Esophagus muscularis mucosa (tissue), 4 donors: ENCODE data around the gene GRIFIN. TPM values are rescaled to one million over a fixed set of nuclear protein-coding genes. Genes with fewer than 3 reads are reported as not detected.

ENCODE experiments used
- DNase-seq: peaks from one replicate; pipeline ENCODE4 v3.0.0-alpha.2; 2017; ENCODE audit errors: extremely low spot score
- H3K27ac ChIP-seq, 4 donors: fragments of 200-600 bp; sonication (generic); replicated peaks in 1 of 4; 1 replicate in 3 of 4; 2 replicates in 1 of 4; pipeline ENCODE4 v1.5.1; 2016 to 2019; ENCODE audit warnings: mild to moderate bottlenecking in 1 of 4
- H3K27me3 ChIP-seq, 4 donors: fragments of 200-600 bp; sonication (generic); one replicate each; pipeline versions ENCODE4 v1.5.1 to v1.6.0; 2016 to 2019
- H3K36me3 ChIP-seq, 4 donors: fragments of 200-600 bp; sonication (generic); one replicate each; pipeline ENCODE4 v1.5.1; 2016 to 2019
- H3K4me1 ChIP-seq, 4 donors: fragments of 200-600 bp; sonication (generic); one replicate each; pipeline ENCODE4 v1.5.1; 2016 to 2019
- H3K4me3 ChIP-seq, 4 donors: fragments of 200-600 bp; sonication (generic); 1 replicate in 2 of 4; 2 replicates in 2 of 4; pipeline ENCODE4 v1.5.1; 2016 to 2019; ENCODE audit warnings: mild to moderate bottlenecking in 4 of 4, moderate library complexity in 1 of 4
- H3K9me3 ChIP-seq, 4 donors: fragments of 200-600 bp; sonication (generic); 1 replicate in 3 of 4; 2 replicates in 1 of 4; pipeline ENCODE4 v1.5.1; 2016 to 2019
- CTCF ChIP-seq, 3 experiments: fragments of 200-600 bp in 2 of 3; fragments of 450-650 bp in 1 of 3; sonication (generic) in 2 of 3; IDR thresholded peaks; one replicate each; pipeline ENCODE4 v1.5.1; 2017 to 2019; ENCODE audit warnings: antibody characterized with exemption in 3 of 3, mild to moderate bottlenecking in 2 of 3, moderate library complexity in 1 of 3
- EP300 ChIP-seq: sonication (generic); formaldehyde crosslinking; IDR thresholded peaks from one replicate; pipeline ENCODE4 v1.6.1; 2017; ENCODE audit warnings: antibody characterized with exemption
- POLR2A ChIP-seq: fragments of 450-650 bp; IDR thresholded peaks from one replicate; pipeline ENCODE4 v1.6.1; 2017; ENCODE audit warnings: antibody characterized with exemption, moderate library complexity, mild to moderate bottlenecking, low read depth
- POLR2AphosphoS5 ChIP-seq, 2 donors: sonication (generic); formaldehyde crosslinking; IDR thresholded peaks; one replicate each; pipeline ENCODE4 v1.6.1; 2017; ENCODE audit warnings: antibody characterized with exemption in 2 of 2
- WGBS: methylation state at CpG from one replicate; pipeline ENCODE4 v1.1.5; 2018; 5-methylcytosine and 5-hydroxymethylcytosine counted together
- intact Hi-C: fragments of 100-400 bp; cut with DNase I; formaldehyde crosslinking; loops from one replicate; pipeline ENCODE4 v1.15.1; 2023
- total RNA-seq, 4 donors: library from RNA; depleted of rRNA; stranded (reverse); fragments of >200 nt; gene quantifications; one replicate each; pipeline versions ENCODE4 v1.1.0 to v1.2.1, GENCODE V29; 2016

GRIFIN gene
- total RNA-seq, 4 donors from 2014 or later, result not detected

- Histone ChIP-seq H3K4me1 (peaks cover 49 to 69% (median 64%) of the 10 kb centered on the region in 4 donors), H3K36me3 (peaks cover 0 to 2% (median under 1%) of the 10 kb centered on the region in 4 donors), H3K4me3 (peak overlapping the region; percentile 62 to 71 (median 64)), H3K27ac (peak overlapping the region in 1 of 4 donors; percentile 6), H3K27me3 (peaks cover 0 to 70% (median 37%) of the 10 kb centered on the region in 4 donors), H3K9me3 (no peaks in the 10 kb centered on the region)
- no peak for TF ChIP-seq POLR2A
- no peak for TF ChIP-seq EP300
- intact Hi-C loops, result no loop called here
- WGBS, result 8% methylated on average over 8 of the region's 37 CpGs
- DNase-seq, result no peak
These were observed 44.0 kb upstream of the GRIFIN start for GRCh38 chr7:2520131-2520760.

GRCh38 chr7:2519119-2519930 is 43.1 kb upstream of the GRIFIN start, which contains the start of gene LFNG:
Gene LFNG (plus strand): TSS chr7:2519774. CDS start chr7:2519862, 88 bp downstream.
- no peaks in the 10 kb centered on the region for H3K36me3 ChIP-seq
- peaks cover 0 to 61% (median 33%) of the 10 kb centered on the region in 4 donors for H3K27me3 ChIP-seq
- intact Hi-C loops, result no loop called here
- WGBS, result 2% methylated on average over 23 of the region's 95 CpGs
- TF ChIP-seq POLR2AphosphoS5 (IDR thresholded peaks at IDR 0.05) (peak; percentile 83 to 89), POLR2A (no peak), EP300 (no peak), CTCF (IDR thresholded peaks at IDR 0.05) (no peak)
- peak; percentile 94 for DNase-seq
- peak within 1 kb of the TSS in 2 of 4 donors; percentile 6 to 54 for H3K27ac ChIP-seq
- peak within 1 kb of the TSS; percentile 62 to 71 (median 64) for H3K4me3 ChIP-seq
- peaks cover 40 to 60% (median 54%) of the 10 kb centered on the region in 4 donors for H3K4me1 ChIP-seq
- H3K9me3 ChIP-seq, result no peaks in the 10 kb centered on the region

GRCh38 chr7:2518737-2519118 is 42.5 kb upstream of the GRIFIN start:
- no peaks in the 10 kb centered on the region for H3K9me3 ChIP-seq
- 20% methylated on average over 11 of the region's 41 CpGs for WGBS
- H3K27ac ChIP-seq, result peak overlapping the region in 1 of 4 donors; percentile 54
- peak overlapping the region; percentile 62 to 71 (median 64) for H3K4me3 ChIP-seq
- H3K27me3 ChIP-seq, result peaks cover 0 to 55% (median 30%) of the 10 kb centered on the region in 4 donors
- intact Hi-C loops, result no loop called here
- no peak for DNase-seq
- peaks cover 35 to 54% (median 48%) of the 10 kb centered on the region in 4 donors for H3K4me1 ChIP-seq
- TF ChIP-seq POLR2A, result no peak
- TF ChIP-seq CTCF (IDR thresholded peaks at IDR 0.05), result no peak
- no peak for TF ChIP-seq POLR2AphosphoS5 (IDR thresholded peaks at IDR 0.05)
- no peak for TF ChIP-seq EP300
- H3K36me3 ChIP-seq, result no peaks in the 10 kb centered on the region

- Histone ChIP-seq H3K27me3 (peaks cover 0 to 46% (median 23%) of the 10 kb centered on the region in 4 donors), H3K4me3 (no peak overlapping the region), H3K9me3 (no peaks in the 10 kb centered on the region), H3K36me3 (no peaks in the 10 kb centered on the region), H3K4me1 (peaks cover 26 to 46% (median 41%) of the 10 kb centered on the region in 4 donors), H3K27ac (no peak overlapping the region)
- WGBS, result 62% methylated on average over 15 of the region's 18 CpGs
- intact Hi-C loops, result no loop called here
- DNase-seq, result no peak
- TF ChIP-seq EP300 (no peak), CTCF (IDR thresholded peaks at IDR 0.05) (no peak), POLR2A (no peak), POLR2AphosphoS5 (IDR thresholded peaks at IDR 0.05) (no peak)
These were observed 41.7 kb upstream of the GRIFIN start for GRCh38 chr7:2517678-2518507.
